ENCODE results near the gene ZFYVE27. TPM values are rescaled to one million over a fixed set of nuclear protein-coding genes. Genes with fewer than 3 reads are reported as not detected.

The ZFYVE27 gene
- polyA plus RNA-seq, 3 donors = 13.5 to 16.4 (median 14.6) TPM

GRCh38 chr10:97737770-97738265 lies 890 bp downstream of the ZFYVE27 start:
- no peak overlapping the region for H3K27ac ChIP-seq (ENCODE audit: low read depth, low read length)
- WGBS, 3 donors = 29 to 33% (median 31%) methylated on average over 14 of the region's 14 CpGs

GRCh38 chr10:97738616-97739015 lies 1.7 kb downstream of the ZFYVE27 start:
- no peak overlapping the region for H3K27ac ChIP-seq (ENCODE audit: low read depth, low read length)
- WGBS, 3 donors = 90 to 95% (median 95%) methylated on average over 4 of the region's 4 CpGs

- 86 to 94% (median 90%) methylated on average over 2 of the region's 2 CpGs for WGBS, 3 donors
Measured at GRCh38 chr10:97740613-97741012, 3.7 kb downstream of the ZFYVE27 start.

GRCh38 chr10:97743169-97743943 lies 6.4 kb downstream of the ZFYVE27 start:
- WGBS, 3 donors = 47 to 78% (median 75%) methylated on average over 10 of the region's 10 CpGs
- no peak overlapping the region for H3K27ac ChIP-seq (ENCODE audit: low read depth, low read length)

More at GRCh38 chr10:97740613-97741012, 3.7 kb downstream of the ZFYVE27 start:
- no peak overlapping the region for H3K27ac ChIP-seq (ENCODE audit: low read depth, low read length)

GRCh38 chr10:97744405-97745035 lies 7.6 kb downstream of the ZFYVE27 start:
- WGBS, 3 donors = 92 to 93% (median 93%) methylated on average over 15 of the region's 15 CpGs
- H3K27ac ChIP-seq (ENCODE audit: low read depth, low read length) = no peak overlapping the region

- WGBS, 3 donors = 79 to 96% (median 85%) methylated on average over 1 of the region's 1 CpG
- no peak overlapping the region for H3K27ac ChIP-seq (ENCODE audit: low read depth, low read length)
Measured at GRCh38 chr10:97747573-97747972, 10.6 kb downstream of the ZFYVE27 start.

- H3K27ac ChIP-seq (ENCODE audit: low read depth, low read length) = no peak overlapping the region
- WGBS, 3 donors = 82 to 86% (median 84%) methylated on average over 10 of the region's 10 CpGs
Measured at GRCh38 chr10:97748116-97748515, 11.2 kb downstream of the ZFYVE27 start.

- H3K27ac ChIP-seq (ENCODE audit: low read depth, low read length) = no peak overlapping the region
- WGBS, 3 donors = 94 to 96% (median 95%) methylated on average over 18 of the region's 18 CpGs
Measured at GRCh38 chr10:97752956-97753355, 16.0 kb downstream of the ZFYVE27 start.

- no peak overlapping the region for H3K27ac ChIP-seq (ENCODE audit: low read depth, low read length)
- WGBS, 3 donors = 65 to 83% (median 76%) methylated on average over 3 to 4 of the region's 4 CpGs
Measured at GRCh38 chr10:97754726-97755125, 17.8 kb downstream of the ZFYVE27 start.

- 95 to 98% (median 96%) methylated on average over 6 of the region's 6 CpGs for WGBS, 3 donors
- H3K27ac ChIP-seq (ENCODE audit: low read depth, low read length) = no peak overlapping the region
Measured at GRCh38 chr10:97755718-97756117, 18.8 kb downstream of the ZFYVE27 start.

- WGBS, 3 donors = 72 to 83% (median 83%) methylated on average over 6 of the region's 6 CpGs
- no peak overlapping the region for H3K27ac ChIP-seq (ENCODE audit: low read depth, low read length)
Measured at GRCh38 chr10:97757471-97757870, 20.5 kb downstream of the ZFYVE27 start.

GRCh38 chr10:97759158-97759887 lies 22.4 kb downstream of the ZFYVE27 start:
- H3K27ac ChIP-seq (ENCODE audit: low read depth, low read length) = no peak overlapping the region
- 48 to 59% (median 52%) methylated on average over 5 of the region's 5 CpGs for WGBS, 3 donors

- no peak overlapping the region for H3K27ac ChIP-seq (ENCODE audit: low read depth, low read length)
Measured at GRCh38 chr10:97759946-97760345, 23.0 kb downstream of the ZFYVE27 start.

GRCh38 chr10:97760461-97761257 lies 23.7 kb downstream of the ZFYVE27 start:
- H3K27ac ChIP-seq (ENCODE audit: low read depth, low read length) = no peak overlapping the region
- 91 to 97% (median 96%) methylated on average over 11 of the region's 11 CpGs for WGBS, 3 donors

More at GRCh38 chr10:97759946-97760345, 23.0 kb downstream of the ZFYVE27 start:
- WGBS, 3 donors = 70 to 89% (median 76%) methylated on average over 5 of the region's 5 CpGs

- WGBS, 3 donors = 93 to 94% (median 94%) methylated on average over 8 of the region's 8 CpGs
- H3K27ac ChIP-seq (ENCODE audit: low read depth, low read length) = no peak overlapping the region
Measured at GRCh38 chr10:97761331-97761865, 24.5 kb downstream of the ZFYVE27 start.

- WGBS, 3 donors = 83 to 91% (median 89%) methylated on average over 10 of the region's 10 CpGs
- no peak overlapping the region for H3K27ac ChIP-seq (ENCODE audit: low read depth, low read length)
Measured at GRCh38 chr10:97762056-97762455, 25.1 kb downstream of the ZFYVE27 start.

GRCh38 chr10:97762816-97763215 lies 25.9 kb downstream of the ZFYVE27 start:
- 63 to 74% (median 65%) methylated on average over 4 to 5 of the region's 5 CpGs for WGBS, 3 donors
- H3K27ac ChIP-seq (ENCODE audit: low read depth, low read length) = no peak overlapping the region

GRCh38 chr10:97763411-97763810 lies 26.5 kb downstream of the ZFYVE27 start:
- 86 to 90% (median 88%) methylated on average over 2 of the region's 2 CpGs for WGBS, 3 donors
- H3K27ac ChIP-seq (ENCODE audit: low read depth, low read length) = no peak overlapping the region

Data from adipose tissue (tissue), 3 donors.